Peyer's patch (tissue), 4 donors: ENCODE data around the gene CCDC192.

ENCODE experiments used
- CTCF ChIP-seq, 6 experiments: fragments of 450-650 bp in 4 of 6; fragments of 200-600 bp in 2 of 6; sonication (generic) in 1 of 6; IDR thresholded peaks; one replicate each; pipeline ENCODE4 v1.5.1; 2017 to 2019; ENCODE audit warnings: antibody characterized with exemption in 6 of 6, mild to moderate bottlenecking in 3 of 6, moderate library complexity in 1 of 6
- POLR2A ChIP-seq, 2 donors: fragments of 450-650 bp; IDR thresholded peaks; one replicate each; pipeline ENCODE4 v1.5.1; 2017; ENCODE audit warnings: antibody characterized with exemption in 2 of 2, mild to moderate bottlenecking in 2 of 2, moderate library complexity in 2 of 2

- no peak for TF ChIP-seq CTCF (IDR thresholded peaks at IDR 0.05)
- no peak for TF ChIP-seq POLR2A (IDR thresholded peaks at IDR 0.05)
Measured at GRCh38 chr5:127830157-127830556, 127.0 kb downstream of the CCDC192 start.
